Head of caudate nucleus (tissue), 42 donors: ENCODE data around the gene SLIT3.
"Not testable (repeated sequence)": the region's sequence is repeated elsewhere in the genome, so short reads cannot be mapped to it uniquely, and the experiment has no call there.

ENCODE experiments used
- DNase-seq, 42 donors: peaks; one replicate each; pipeline versions ENCODE4 v3.0.0 to v3.0.0-alpha.2; 2020 to 2021; ENCODE audit warnings: mixed read lengths in 7 of 42
- intact Hi-C: fragments of 100-400 bp; cut with DNase I; formaldehyde crosslinking; loops from one replicate; pipeline ENCODE4 v1.15.0; 2022

Gene SLIT3

DNA sequence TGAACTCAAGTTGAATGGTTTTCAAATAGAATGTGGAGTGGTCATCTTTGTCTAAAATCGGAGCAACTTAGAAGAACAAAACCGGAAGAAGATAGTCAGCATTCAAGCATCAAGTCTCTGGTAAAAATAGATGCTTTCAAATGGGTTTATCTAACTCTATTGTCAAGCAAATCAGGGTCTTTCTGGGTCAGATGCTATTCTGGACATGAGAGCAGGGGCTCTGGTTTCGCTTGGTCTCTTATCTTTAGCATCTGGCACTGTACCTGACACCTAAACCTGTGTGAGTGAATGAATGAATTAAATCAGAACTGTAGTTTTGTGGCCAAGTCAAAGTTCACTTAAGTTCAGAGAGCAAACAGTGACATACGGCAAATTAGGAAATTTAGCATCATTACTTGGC, 173.5 kb downstream of the SLIT3 start:
- intact Hi-C loops: no loop called here
- no peak for DNase-seq

DNA sequence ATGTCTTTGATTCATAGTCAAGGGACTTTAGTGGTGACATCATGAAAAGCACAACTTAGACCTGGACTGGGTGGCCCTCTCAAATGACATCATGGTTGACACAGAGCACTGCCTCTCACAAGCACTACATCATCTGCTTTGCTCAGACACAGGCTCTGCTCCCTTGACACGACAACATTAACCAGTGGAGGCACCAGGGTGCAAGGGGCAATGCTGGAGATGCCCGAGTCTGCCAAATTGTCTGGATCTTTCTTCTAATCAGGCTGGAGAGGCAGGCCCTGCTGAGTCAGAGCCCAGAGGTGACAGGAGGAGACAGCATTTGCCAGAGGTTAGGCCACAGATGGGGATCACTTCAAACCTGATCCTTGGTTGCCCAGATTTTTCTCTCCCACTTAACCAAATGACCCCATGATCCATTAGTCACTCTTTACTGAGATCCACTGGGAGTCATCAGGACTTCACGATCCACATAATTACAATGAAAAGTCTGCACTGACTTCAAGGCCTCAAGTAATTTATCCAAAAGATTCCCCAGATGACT, 174.4 kb downstream of the SLIT3 start:
- no peak for DNase-seq
- intact Hi-C loops: no loop called here

GRCh38 chr5:169125571-169125970, 175.4 kb downstream of the SLIT3 start:
- DNase-seq: no peak
- intact Hi-C loops: no loop called here

- intact Hi-C loops: no loop called here
- no peak for DNase-seq
Measured at GRCh38 chr5:169122951-169123350, 178.0 kb downstream of the SLIT3 start.

DNA sequence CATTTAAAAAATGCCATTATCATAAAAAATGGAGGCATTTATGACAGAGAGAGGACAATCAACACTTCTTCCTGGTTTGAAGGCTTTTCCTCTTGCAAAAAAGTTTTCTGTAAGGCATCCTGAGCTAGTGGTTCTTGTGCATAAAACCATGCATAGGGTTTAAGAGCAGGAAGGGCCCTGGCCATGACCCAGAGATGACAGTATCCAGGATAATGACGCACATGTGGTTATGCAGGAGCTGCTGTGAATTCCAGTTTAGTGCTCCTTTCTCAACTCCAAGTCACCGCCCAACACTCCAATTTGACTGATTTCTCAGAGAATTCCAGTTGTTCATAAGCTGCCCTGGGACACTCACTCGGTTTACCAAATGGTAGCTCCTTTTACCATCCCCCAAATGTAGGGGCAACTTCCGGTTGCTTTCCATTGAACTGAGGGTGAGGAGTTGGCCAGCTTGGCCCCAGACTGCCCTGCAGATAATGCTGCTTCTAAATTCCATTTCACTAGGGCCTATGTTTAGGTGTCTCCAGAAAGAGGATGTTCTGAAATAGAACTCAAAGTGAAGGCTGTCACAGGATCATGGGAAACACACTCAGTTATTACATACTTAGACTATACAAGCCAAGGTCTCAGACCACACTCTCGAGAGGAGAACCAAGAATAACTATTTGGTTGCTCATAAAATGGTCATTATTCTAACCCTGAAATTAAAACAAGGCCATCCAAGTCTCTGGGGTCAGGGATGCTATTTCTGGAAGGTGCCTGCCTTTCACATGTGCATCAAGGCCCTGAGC, 179.1 kb downstream of the SLIT3 start:
- DNase-seq: no peak
- intact Hi-C loops: no loop called here

GRCh38 chr5:169119288-169120048, 181.5 kb downstream of the SLIT3 start:
- intact Hi-C loops: no loop called here
- DNase-seq: no peak

GRCh38 chr5:169116961-169117461, 183.9 kb downstream of the SLIT3 start:
- intact Hi-C loops: no loop called here
- no peak for DNase-seq

DNA sequence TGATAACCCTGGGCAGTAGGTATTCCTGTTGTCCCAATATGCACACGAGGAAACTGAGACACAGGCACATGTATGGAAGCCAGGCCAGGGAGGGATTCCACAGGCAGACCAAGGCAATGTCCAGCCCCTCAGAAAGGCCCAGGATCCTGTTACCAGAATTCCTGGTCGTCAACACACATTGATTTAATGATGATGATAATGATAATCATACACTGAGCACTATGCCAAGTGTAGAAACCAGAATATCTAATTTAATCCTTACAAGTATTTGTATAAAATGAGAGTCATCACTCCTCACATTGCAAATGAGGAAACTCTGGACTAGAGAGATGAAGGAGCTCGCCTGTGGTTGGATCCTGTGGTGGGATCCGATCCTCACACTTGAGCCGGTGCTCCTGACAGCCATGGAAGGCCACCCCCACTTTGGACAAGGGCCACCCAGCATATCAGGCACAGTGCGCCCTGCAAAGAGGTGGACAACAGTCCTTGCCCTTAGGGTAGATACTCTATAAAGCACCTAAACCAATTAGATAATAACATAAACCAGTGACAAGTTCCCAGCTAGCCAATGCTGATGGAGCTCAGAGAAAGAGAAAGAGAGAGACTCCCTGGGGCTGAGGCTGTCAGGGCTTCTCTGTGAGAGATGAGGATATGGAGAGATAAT, 185.3 kb downstream of the SLIT3 start:
- no peak for DNase-seq
- intact Hi-C loops: no loop called here

DNA sequence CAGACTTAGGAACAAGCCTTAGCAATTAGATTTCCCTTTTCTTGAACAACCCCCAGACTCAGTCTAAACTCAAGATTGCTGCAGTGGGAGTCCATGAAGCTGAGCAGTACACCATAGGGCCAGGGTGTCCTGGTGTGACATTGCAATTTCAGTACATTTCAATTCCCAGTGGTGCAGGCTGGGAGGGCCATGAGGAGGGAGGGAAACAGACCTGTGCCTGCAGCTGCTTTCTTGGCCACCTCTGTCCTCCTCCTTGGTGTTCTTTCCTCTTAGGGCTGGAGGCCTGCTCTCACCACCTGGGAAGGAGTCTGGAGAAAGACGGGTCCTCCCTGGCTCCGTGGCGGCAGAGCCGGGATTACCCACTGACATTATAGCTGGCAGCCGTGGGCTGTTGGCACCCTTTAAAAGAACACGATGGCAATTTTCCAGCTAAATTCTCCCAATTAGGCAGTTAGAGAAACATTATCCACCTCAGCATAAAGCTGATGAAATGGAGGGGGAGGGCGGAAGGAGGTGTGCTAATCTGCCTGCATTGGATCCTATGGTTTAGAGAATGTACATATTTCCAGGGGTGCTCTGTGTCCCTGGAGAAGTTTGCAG, 186.4 kb downstream of the SLIT3 start:
- intact Hi-C loops: no loop called here
- DNase-seq: peak in 16 of 42 donors; percentile 3 to 41 (median 12)

DNA sequence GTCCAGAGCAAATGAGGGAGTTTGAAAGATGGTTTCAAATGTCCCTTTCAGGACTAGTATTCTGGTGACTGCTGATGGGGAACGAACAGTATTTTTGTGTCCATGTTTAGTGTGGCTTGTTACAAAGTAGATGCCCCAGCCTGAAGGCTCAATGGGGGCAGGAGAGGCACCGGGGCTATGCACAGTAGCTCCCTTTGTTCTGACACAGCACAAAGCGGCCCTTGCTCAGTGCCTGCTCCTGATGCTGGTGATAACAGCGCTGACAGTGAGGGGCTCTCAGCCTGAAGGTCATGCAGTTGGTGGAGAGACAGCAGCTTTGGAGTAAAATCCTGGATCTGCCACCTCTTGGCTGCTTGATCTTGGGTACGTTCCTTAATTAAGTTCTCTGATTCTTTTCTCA, 188.9 kb downstream of the SLIT3 start:
- intact Hi-C loops: no loop called here
- DNase-seq: peak in 27 of 42 donors; percentile 6 to 62 (median 34)

- no peak for DNase-seq
- intact Hi-C loops: no loop called here
Measured at GRCh38 chr5:169106911-169107706, 193.8 kb downstream of the SLIT3 start.

- intact Hi-C loops, DNase-seq: not testable (repeated sequence)
Measured at GRCh38 chr5:169105582-169105981, 195.4 kb downstream of the SLIT3 start.

- intact Hi-C loops: no loop called here
- no peak for DNase-seq
Measured at GRCh38 chr5:169104937-169105494, 195.9 kb downstream of the SLIT3 start.

DNA sequence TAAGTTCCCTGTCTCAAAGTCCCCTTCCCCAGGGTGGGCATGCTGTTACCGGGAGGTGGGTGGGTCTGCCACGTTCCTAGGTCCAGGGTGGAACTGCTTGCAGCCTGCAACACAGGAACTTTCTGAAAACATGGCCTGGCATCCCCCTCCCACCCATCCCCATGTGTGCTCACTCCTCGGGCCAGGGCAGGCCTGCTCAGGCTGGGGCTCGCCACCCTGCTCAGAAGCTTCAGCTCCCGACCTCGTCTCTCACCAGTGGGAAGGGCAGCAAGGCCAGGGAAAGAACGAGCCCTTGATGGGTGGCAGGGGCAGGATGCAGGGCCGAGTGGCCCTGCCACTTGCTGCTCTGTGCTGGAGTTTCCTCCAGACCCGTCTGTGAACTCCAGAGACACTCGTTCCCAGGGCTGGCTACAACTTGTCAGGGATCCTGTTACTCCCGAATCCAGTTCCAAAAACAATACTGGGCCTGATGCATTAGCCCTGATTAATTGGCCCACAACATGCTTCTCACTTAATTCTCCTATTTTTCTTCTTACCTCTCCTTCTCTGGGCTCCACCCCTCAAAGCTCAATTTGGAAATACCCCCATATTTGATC, 197.3 kb downstream of the SLIT3 start:
- intact Hi-C loops: no loop called here
- DNase-seq: no peak

- no peak for DNase-seq
- intact Hi-C loops: no loop called here
Measured at GRCh38 chr5:169101966-169102365, 199.0 kb downstream of the SLIT3 start.

DNA sequence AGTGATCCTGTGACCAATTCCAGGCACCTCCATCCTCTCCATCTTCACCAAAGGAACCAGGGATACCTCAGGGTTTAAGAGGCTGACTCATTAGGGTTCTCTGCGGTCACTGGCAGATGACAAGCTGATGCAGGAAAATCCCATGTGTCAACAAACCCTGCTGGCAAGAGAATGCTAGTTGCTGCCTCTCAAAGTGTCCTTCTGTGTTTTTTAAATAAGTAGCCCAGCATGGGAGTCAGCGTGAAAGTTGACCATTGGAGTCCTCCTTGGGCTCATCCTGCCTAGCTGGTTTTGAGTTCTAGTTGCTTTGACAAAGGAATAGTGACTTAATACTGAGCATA, 200.2 kb downstream of the SLIT3 start:
- intact Hi-C loops: no loop called here
- no peak for DNase-seq

DNA sequence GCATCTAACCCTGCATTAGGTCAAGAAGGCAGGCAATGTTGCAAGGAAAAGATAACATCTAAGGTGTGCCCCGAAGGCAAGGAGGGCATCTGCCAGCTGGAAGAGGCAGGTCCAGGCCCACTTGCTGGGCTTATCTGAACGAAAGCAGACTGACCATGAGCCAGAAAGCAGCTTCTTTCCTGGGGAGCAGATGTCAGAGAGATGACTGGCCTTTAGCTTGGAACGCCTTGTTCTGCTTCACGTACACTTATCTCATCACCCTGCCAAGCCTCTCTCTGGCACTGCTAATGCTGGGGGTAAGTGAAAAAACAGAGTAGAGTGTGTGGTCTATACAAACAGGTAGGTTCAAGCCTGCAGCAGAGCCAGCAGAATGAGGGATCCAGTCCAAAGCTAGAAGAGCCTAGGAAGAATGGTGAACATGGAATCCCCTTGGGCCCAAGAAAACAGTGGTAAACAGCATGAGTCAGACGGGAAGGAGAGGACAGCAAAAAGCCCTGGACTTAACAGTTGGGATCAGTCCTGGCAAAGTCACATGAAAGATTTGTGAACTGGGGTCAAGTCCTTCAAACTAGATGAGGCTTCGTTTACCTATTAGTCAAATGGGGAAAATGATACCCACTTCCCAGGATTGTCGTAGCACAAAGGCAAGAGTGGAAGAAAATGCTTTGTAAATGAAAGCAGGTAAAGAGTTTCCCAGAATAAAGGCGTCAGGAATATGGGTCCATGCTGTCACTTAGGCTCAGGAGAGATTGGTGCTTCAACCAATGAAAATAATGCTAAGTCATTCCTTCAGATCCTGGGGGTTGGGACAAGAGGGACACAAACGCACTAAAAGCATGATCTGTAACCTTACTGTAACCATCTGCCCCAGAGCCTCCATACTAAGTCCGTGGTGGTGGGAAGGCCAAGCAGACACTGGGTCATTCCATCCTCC, 200.9 kb downstream of the SLIT3 start:
- no peak for DNase-seq
- intact Hi-C loops: no loop called here
